Measurements from ENCODE around the gene KLRC3. TPM values are rescaled to one million over a fixed set of nuclear protein-coding genes. Genes with fewer than 3 reads are reported as not detected.
A peak's percentile ranks its signal among the peaks of the same experiment; 100 is the strongest.

KLRC3 gene
- total RNA-seq, 2 experiments from 2014 or later: 1.5 to 6.8 TPM

GRCh38 chr12:10362828-10363657 is 57.4 kb downstream of the KLRC3 start:
- peak overlapping the region; percentile 86 for H3K4me2 ChIP-seq (ENCODE audit: low read length)
- CTCF ChIA-PET (ENCODE audit: unreplicated experiment): no interaction called here
- no peak for DNase-seq (ENCODE audit: low spot score)

GRCh38 chr12:10362325-10362724 is 58.1 kb downstream of the KLRC3 start:
- no peaks in the 10 kb centered on the region for H3K79me2 ChIP-seq (ENCODE audit: insufficient read depth, low read depth, low read length)
- peaks cover 44% of the 10 kb centered on the region for H3K4me1 ChIP-seq (ENCODE audit: insufficient read depth, low read length, poor library complexity, severe bottlenecking)
- H4K20me1 ChIP-seq (ENCODE audit: insufficient read depth, low read length): no peaks in the 10 kb centered on the region

More at GRCh38 chr12:10362828-10363657, 57.4 kb downstream of the KLRC3 start:
- Histone ChIP-seq H4K20me1 (ENCODE audit: insufficient read depth, low read length) (no peaks in the 10 kb centered on the region), H3K9me3 (ENCODE audit: low read length) (peaks cover 27% of the 10 kb centered on the region), H3K36me3 (ENCODE audit: insufficient read depth, low read length) (peaks cover 31% of the 10 kb centered on the region), H3K4me3 (ENCODE audit: low read depth, low read length, poor library complexity, severe bottlenecking) (peak overlapping the region; percentile 18), H2AFZ (ENCODE audit: low read length) (peak overlapping the region; percentile 85), H3K4me1 (ENCODE audit: insufficient read depth, low read length, poor library complexity, severe bottlenecking) (peaks cover 44% of the 10 kb centered on the region), H3K9me2 (ENCODE audit: insufficient read depth, low read length) (no peaks in the 10 kb centered on the region), H3K27ac (ENCODE audit: low read depth, low read length, poor library complexity, severe bottlenecking) (peak overlapping the region; percentile 84), H3K79me2 (ENCODE audit: insufficient read depth, low read depth, low read length) (no peaks in the 10 kb centered on the region)
- BruUV-seq (replicated peaks): no TSS peak
- POLR2A ChIA-PET: interaction anchor here (0.5 to 5.0 kb wide), 9 partner anchors 8 to 149 kb away, joined by 3 to 41 read pairs (median 4); no protein-coding TSS in a partner anchor
- intact Hi-C loops (cut with micrococcal nuclease; ENCODE audit: unreplicated experiment): loop anchor here (5.0 kb wide), 1 partner anchor 249 kb away; the partner anchor contains the start of gene MAGOHB
- TF ChIP-seq CTCF (conservative IDR thresholded peaks at IDR 0.05; ENCODE audit: low read length): no peak
- TF ChIP-seq EZH2phosphoT487 (IDR thresholded peaks at IDR 0.05; ENCODE audit: borderline replicate concordance, low read depth, low read length): no peak

More at GRCh38 chr12:10362325-10362724, 58.1 kb downstream of the KLRC3 start:
- no peak for TF ChIP-seq CTCF (conservative IDR thresholded peaks at IDR 0.05; ENCODE audit: low read length)
- TF ChIP-seq EZH2phosphoT487 (IDR thresholded peaks at IDR 0.05; ENCODE audit: borderline replicate concordance, low read depth, low read length): no peak
- POLR2A ChIA-PET: interaction anchor here (0.6 kb wide), 2 partner anchors 11 to 19 kb away, joined by 3 read pairs; no protein-coding TSS in a partner anchor
- Histone ChIP-seq H3K9me3 (ENCODE audit: low read length) (peaks cover 19% of the 10 kb centered on the region), H3K27ac (ENCODE audit: low read depth, low read length, poor library complexity, severe bottlenecking) (peak overlapping the region; percentile 84), H3K9me2 (ENCODE audit: insufficient read depth, low read length) (no peaks in the 10 kb centered on the region), H3K36me3 (ENCODE audit: insufficient read depth, low read length) (peaks cover 28% of the 10 kb centered on the region), H3K4me3 (ENCODE audit: low read depth, low read length, poor library complexity, severe bottlenecking) (no peak overlapping the region), H2AFZ (ENCODE audit: low read length) (peak overlapping the region; percentile 85), H3K4me2 (ENCODE audit: low read length) (peak overlapping the region; percentile 86)
- intact Hi-C loops (cut with micrococcal nuclease; ENCODE audit: unreplicated experiment): loop anchor here (5.0 kb wide), 1 partner anchor 250 kb away; the partner anchor contains the start of gene MAGOHB
- DNase-seq (ENCODE audit: low spot score): no peak
- CTCF ChIA-PET (ENCODE audit: unreplicated experiment): no interaction called here
- BruUV-seq (replicated peaks): no TSS peak

Other genes starting within 250 kb of the KLRC3 start
- gene OLR1, start 248.5 kb downstream of the KLRC3 start, total RNA-seq (2014; rRNA removed; shearing (Covaris generic)): not detected in 2 replicates
- not detected in 2 replicates for gene OLR1, start 248.5 kb downstream of the KLRC3 start, total RNA-seq (2022)
- gene TMEM52B, start 241.6 kb downstream of the KLRC3 start, total RNA-seq (2014; rRNA removed; shearing (Covaris generic)): not detected in 2 replicates
- gene TMEM52B, start 241.6 kb downstream of the KLRC3 start, total RNA-seq (2022): 0.21 and 0.22 TPM in 2 replicates
- 34.2 and 40.7 TPM in 2 replicates for gene GABARAPL1, start 207.7 kb downstream of the KLRC3 start, total RNA-seq (2014; rRNA removed; shearing (Covaris generic))
- 52.4 and 65.2 TPM in 2 replicates for gene GABARAPL1, start 207.7 kb downstream of the KLRC3 start, total RNA-seq (2022)
- under 0.01 and 0.03 TPM in 2 replicates for gene KLRD1, start 112.7 kb downstream of the KLRC3 start, total RNA-seq (2014; rRNA removed; shearing (Covaris generic))
- 0.04 and 0.18 TPM in 2 replicates for gene KLRD1, start 112.7 kb downstream of the KLRC3 start, total RNA-seq (2022)
- 35.7 and 35.9 TPM in 2 replicates for gene KLRK1, start 30.6 kb downstream of the KLRC3 start, total RNA-seq (2014; rRNA removed; shearing (Covaris generic))
- 26.6 and 35.4 TPM in 2 replicates for gene KLRK1, start 30.6 kb downstream of the KLRC3 start, total RNA-seq (2022)
- gene KLRC4, start 10.8 kb downstream of the KLRC3 start, total RNA-seq (2014; rRNA removed; shearing (Covaris generic)): 8.6 and 9.3 TPM in 2 replicates
- 9.9 and 10.9 TPM in 2 replicates for gene KLRC4, start 10.8 kb downstream of the KLRC3 start, total RNA-seq (2022)
- 1.2 TPM in 1 of 2 replicates, not detected in the other for gene KLRC2, start 15.4 kb upstream of the KLRC3 start, total RNA-seq (2014; rRNA removed; shearing (Covaris generic))
- gene KLRC2, start 15.4 kb upstream of the KLRC3 start, total RNA-seq (2022): not detected in 2 replicates
- 1.2 TPM in 1 of 2 replicates, not detected in the other for gene KLRC1, start 32.8 kb upstream of the KLRC3 start, total RNA-seq (2014; rRNA removed; shearing (Covaris generic))
- 0.36 TPM in 1 of 2 replicates, not detected in the other for gene KLRC1, start 32.8 kb upstream of the KLRC3 start, total RNA-seq (2022)
- 0.85 and 1.0 TPM in 2 replicates for gene EIF2S3B, start 85.3 kb upstream of the KLRC3 start, total RNA-seq (2014; rRNA removed; shearing (Covaris generic))
- 0.95 and 1.6 TPM in 2 replicates for gene EIF2S3B, start 85.3 kb upstream of the KLRC3 start, total RNA-seq (2022)
- gene MAGOHB, start 193.0 kb upstream of the KLRC3 start, total RNA-seq (2014; rRNA removed; shearing (Covaris generic)): 35.6 and 44.4 TPM in 2 replicates
- gene MAGOHB, start 193.0 kb upstream of the KLRC3 start, total RNA-seq (2022): 54.7 and 66.5 TPM in 2 replicates